OCI-LY7 (cell line): ENCODE measurements around the gene TFCP2. TPM values are rescaled to one million over a fixed set of nuclear protein-coding genes. Genes with fewer than 3 reads are reported as not detected.

Experiments used
- BruUV-seq: library from RNA; stranded (reverse); fragments of 400-500 nt; replicated peaks from 2 replicates; lab custom pipeline; 2021; lab: Mats Ljungman, UMichigan
- CTCF ChIA-PET: fragments of 300-600 bp; sonication (Branson Sonifier 250); formaldehyde crosslinking; loops from one replicate; lab custom pipeline; 2022; ENCODE audit warnings: antibody characterized with exemption; ENCODE audit not compliant: unreplicated experiment; lab: Charles Lee
- POLR2A ChIA-PET: fragments of 300-600 bp; sonication (Branson Sonifier 250); formaldehyde crosslinking; loops from one replicate; lab custom pipeline; 2022; ENCODE audit warnings: antibody characterized with exemption; lab: Charles Lee
- DNase-seq: peaks from one replicate; pipeline ENCODE4 v3.0.0-alpha.2; 2015; ENCODE audit warnings: low spot score
- H2AFZ ChIP-seq: fragments of 200-600 bp; sonication (generic), shearing (Covaris generic); 2 replicates; pipeline ENCODE4 v1.6.1; 2014; ENCODE audit warnings: mild to moderate bottlenecking, antibody characterized with exemption, low read length, moderate library complexity
- H3K27ac ChIP-seq: fragments of 200-600 bp; sonication (generic); 2 replicates; pipeline ENCODE4 v1.5.1; 2014; ENCODE audit warnings: mixed run types, low read depth, mild to moderate bottlenecking, moderate library complexity, low read length, inconsistent platforms; ENCODE audit not compliant: poor library complexity, severe bottlenecking
- H3K36me3 ChIP-seq: fragments of 200-600 bp; sonication (generic); 2 replicates; pipeline ENCODE4 v1.6.1; 2014; ENCODE audit warnings: mild to moderate bottlenecking, antibody characterized with exemption, low read length, moderate library complexity, mixed read lengths; ENCODE audit not compliant: insufficient read depth
- H3K4me1 ChIP-seq: fragments of 200-600 bp; sonication (generic); 2 replicates; pipeline ENCODE4 v1.5.1; 2014; ENCODE audit warnings: mild to moderate bottlenecking, low read length; ENCODE audit not compliant: insufficient read depth, poor library complexity, severe bottlenecking
- H3K4me2 ChIP-seq: fragments of 200-600 bp; sonication (generic); 2 replicates; pipeline ENCODE4 v1.6.1; 2014; ENCODE audit warnings: mild to moderate bottlenecking, low read length
- H3K4me3 ChIP-seq: fragments of 200-600 bp; sonication (generic); 2 replicates; pipeline ENCODE4 v1.5.1; 2014; ENCODE audit warnings: mild to moderate bottlenecking, low read depth, low read length; ENCODE audit not compliant: poor library complexity, severe bottlenecking
- H3K79me2 ChIP-seq: fragments of 200-600 bp; sonication (generic); 2 replicates; pipeline ENCODE4 v1.6.1; 2016; ENCODE audit warnings: low read depth, mild to moderate bottlenecking, low read length, moderate library complexity, mixed read lengths; ENCODE audit not compliant: insufficient read depth
- H3K9me2 ChIP-seq: fragments of 200-600 bp; sonication (generic); 2 replicates; pipeline ENCODE4 v1.6.1; 2016; ENCODE audit warnings: mild to moderate bottlenecking, low read length, mixed read lengths; ENCODE audit not compliant: insufficient read depth
- H3K9me3 ChIP-seq: fragments of 200-600 bp; sonication (generic); 2 replicates; pipeline ENCODE4 v1.6.1; 2014; ENCODE audit warnings: mild to moderate bottlenecking, mixed run types, low read length, mixed read lengths
- H4K20me1 ChIP-seq: fragments of 200-600 bp; sonication (generic); 2 replicates; pipeline ENCODE4 v1.6.1; 2014; ENCODE audit warnings: mild to moderate bottlenecking, antibody characterized with exemption, low read length, moderate library complexity, mixed read lengths; ENCODE audit not compliant: insufficient read depth
- EZH2phosphoT487 ChIP-seq: fragments of 200-600 bp; sonication (generic); IDR thresholded peaks from 2 replicates; pipeline ENCODE4 v1.6.1; 2018; ENCODE audit warnings: low read depth, borderline replicate concordance, mild to moderate bottlenecking, mixed run types, antibody characterized with exemption, low read length, moderate library complexity, mixed read lengths
- intact Hi-C: fragments of 100-400 bp; cut with micrococcal nuclease; formaldehyde crosslinking; loops from one replicate; pipeline ENCODE4 v1.10.0; 2022; ENCODE audit not compliant: unreplicated experiment
- total RNA-seq, 2 experiments: library from RNA; depleted of rRNA in 1 of 2; stranded (reverse); fragments of >200 nt in 1 of 2; shearing (Covaris generic) in 1 of 2; gene quantifications; 2 replicates each; pipeline ENCODE4 v1.2.3, GENCODE V29; 2014 to 2022
- TF ChIP-seq, protein P1 (sequence below): fragments of 200-600 bp; sonication (generic); conservative IDR thresholded peaks from 2 replicates; pipeline ENCODE4 v1.5.1; 2014; ENCODE audit warnings: mild to moderate bottlenecking, antibody characterized with exemption, low read length, moderate library complexity, mixed read lengths

The TFCP2 gene
- total RNA-seq, 2 experiments from 2014 or later: 7.2 to 11.5 TPM

GRCh38 chr12:51216642-51217041, 43.7 kb upstream of the TFCP2 start:
- H3K36me3 ChIP-seq: no peaks in the 10 kb centered on the region
- TF ChIP-seq, protein P1, sequence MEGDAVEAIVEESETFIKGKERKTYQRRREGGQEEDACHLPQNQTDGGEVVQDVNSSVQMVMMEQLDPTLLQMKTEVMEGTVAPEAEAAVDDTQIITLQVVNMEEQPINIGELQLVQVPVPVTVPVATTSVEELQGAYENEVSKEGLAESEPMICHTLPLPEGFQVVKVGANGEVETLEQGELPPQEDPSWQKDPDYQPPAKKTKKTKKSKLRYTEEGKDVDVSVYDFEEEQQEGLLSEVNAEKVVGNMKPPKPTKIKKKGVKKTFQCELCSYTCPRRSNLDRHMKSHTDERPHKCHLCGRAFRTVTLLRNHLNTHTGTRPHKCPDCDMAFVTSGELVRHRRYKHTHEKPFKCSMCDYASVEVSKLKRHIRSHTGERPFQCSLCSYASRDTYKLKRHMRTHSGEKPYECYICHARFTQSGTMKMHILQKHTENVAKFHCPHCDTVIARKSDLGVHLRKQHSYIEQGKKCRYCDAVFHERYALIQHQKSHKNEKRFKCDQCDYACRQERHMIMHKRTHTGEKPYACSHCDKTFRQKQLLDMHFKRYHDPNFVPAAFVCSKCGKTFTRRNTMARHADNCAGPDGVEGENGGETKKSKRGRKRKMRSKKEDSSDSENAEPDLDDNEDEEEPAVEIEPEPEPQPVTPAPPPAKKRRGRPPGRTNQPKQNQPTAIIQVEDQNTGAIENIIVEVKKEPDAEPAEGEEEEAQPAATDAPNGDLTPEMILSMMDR: no peak
- no peak for TF ChIP-seq EZH2phosphoT487
- no peaks in the 10 kb centered on the region for H4K20me1 ChIP-seq
- H3K79me2 ChIP-seq: no peaks in the 10 kb centered on the region
- intact Hi-C loops: loop anchor here (5.0 to 10.0 kb wide), 2 partner anchors 44 to 132 kb away; partner anchors contain the start of genes CSRNP2 and TFCP2
- no peaks in the 10 kb centered on the region for H3K9me3 ChIP-seq
- no TSS peak for BruUV-seq
- H3K4me3 ChIP-seq: peak overlapping the region; percentile 69
- H3K4me1 ChIP-seq: peaks cover 21% of the 10 kb centered on the region
- no peak overlapping the region for H3K27ac ChIP-seq
- 0 out of 2 replicates have a peak overlapping the region, but pooled peaks have one; percentile 79 for H2AFZ ChIP-seq
- peak overlapping the region; percentile 95 for H3K4me2 ChIP-seq
- H3K9me2 ChIP-seq: no peaks in the 10 kb centered on the region
- CTCF ChIA-PET: no interaction called here
- POLR2A ChIA-PET: interaction anchor here (0.6 to 1.0 kb wide), 3 partner anchors 15 to 235 kb away, joined by 3 to 5 read pairs (median 3); no protein-coding TSS in a partner anchor
- DNase-seq: no peak

GRCh38 chr12:51214895-51215294, 42.0 kb upstream of the TFCP2 start:
- no peak overlapping the region for H2AFZ ChIP-seq
- no peaks in the 10 kb centered on the region for H3K36me3 ChIP-seq
- H3K4me2 ChIP-seq: no peak overlapping the region
- no peaks in the 10 kb centered on the region for H3K9me3 ChIP-seq
- BruUV-seq: no TSS peak
- TF ChIP-seq EZH2phosphoT487: no peak
- TF ChIP-seq, protein P1: no peak
- DNase-seq: no peak
- no peaks in the 10 kb centered on the region for H3K9me2 ChIP-seq
- H3K79me2 ChIP-seq: no peaks in the 10 kb centered on the region
- H3K4me1 ChIP-seq: peaks cover 20% of the 10 kb centered on the region
- intact Hi-C loops: loop anchor here (5.0 to 10.0 kb wide), 2 partner anchors 43 to 130 kb away; partner anchors contain the start of genes CSRNP2 and TFCP2
- CTCF ChIA-PET: no interaction called here
- POLR2A ChIA-PET: interaction anchor here (0.7 kb wide), 2 partner anchors 10 to 613 kb away, joined by 4 to 5 read pairs; no protein-coding TSS in a partner anchor
- no peak overlapping the region for H3K4me3 ChIP-seq
- H4K20me1 ChIP-seq: no peaks in the 10 kb centered on the region
- H3K27ac ChIP-seq: no peak overlapping the region
